ENCODE data around the gene XRN1. TPM values are rescaled to one million over a fixed set of nuclear protein-coding genes. Genes with fewer than 3 reads are reported as not detected.
A peak's percentile ranks its signal among the peaks of the same experiment; 100 is the strongest.

Gene XRN1
- total RNA-seq, 1 donor: 57.5 TPM

DNA sequence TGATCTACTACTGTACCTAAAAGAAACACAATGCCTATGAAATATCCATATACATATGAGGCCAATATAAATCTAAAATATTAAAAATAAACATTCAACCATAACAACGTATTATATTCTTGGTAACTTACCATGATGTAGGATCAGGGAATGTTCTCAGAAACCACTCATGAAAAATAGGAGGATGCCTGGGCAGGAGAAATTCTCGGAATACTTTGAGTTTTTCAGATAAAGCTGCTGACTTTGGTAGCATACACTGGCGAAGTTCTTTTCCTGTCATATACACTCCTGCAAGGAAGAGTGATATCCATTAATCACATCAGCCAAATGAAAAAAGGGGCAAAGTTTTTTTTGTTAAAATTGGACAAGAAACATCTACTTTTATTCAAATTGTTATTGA, 11.3 kb upstream of the XRN1 start:
- Histone ChIP-seq H3K27me3 (ENCODE audit: insufficient read depth, low read length) (no peaks in the 10 kb centered on the region), H3K4me1 (ENCODE audit: insufficient read depth, low read length) (no peaks in the 10 kb centered on the region), H4K20me1 (ENCODE audit: insufficient read depth, low read length) (no peaks in the 10 kb centered on the region), H3K36me3 (ENCODE audit: insufficient read depth, low read length) (peaks cover 15% of the 10 kb centered on the region), H3K27ac (ENCODE audit: low read depth, low read length) (no peak overlapping the region), H3K4me3 (ENCODE audit: insufficient read depth, low read length) (no peak overlapping the region), H3K79me2 (ENCODE audit: insufficient read depth, low read length) (no peaks in the 10 kb centered on the region), H3K4me2 (ENCODE audit: insufficient read depth, low read length) (no peak overlapping the region), H2AFZ (ENCODE audit: low read length) (no peak overlapping the region), H3K9me3 (ENCODE audit: low read depth, low read length) (no peaks in the 10 kb centered on the region)
- TF ChIP-seq, protein P1, sequence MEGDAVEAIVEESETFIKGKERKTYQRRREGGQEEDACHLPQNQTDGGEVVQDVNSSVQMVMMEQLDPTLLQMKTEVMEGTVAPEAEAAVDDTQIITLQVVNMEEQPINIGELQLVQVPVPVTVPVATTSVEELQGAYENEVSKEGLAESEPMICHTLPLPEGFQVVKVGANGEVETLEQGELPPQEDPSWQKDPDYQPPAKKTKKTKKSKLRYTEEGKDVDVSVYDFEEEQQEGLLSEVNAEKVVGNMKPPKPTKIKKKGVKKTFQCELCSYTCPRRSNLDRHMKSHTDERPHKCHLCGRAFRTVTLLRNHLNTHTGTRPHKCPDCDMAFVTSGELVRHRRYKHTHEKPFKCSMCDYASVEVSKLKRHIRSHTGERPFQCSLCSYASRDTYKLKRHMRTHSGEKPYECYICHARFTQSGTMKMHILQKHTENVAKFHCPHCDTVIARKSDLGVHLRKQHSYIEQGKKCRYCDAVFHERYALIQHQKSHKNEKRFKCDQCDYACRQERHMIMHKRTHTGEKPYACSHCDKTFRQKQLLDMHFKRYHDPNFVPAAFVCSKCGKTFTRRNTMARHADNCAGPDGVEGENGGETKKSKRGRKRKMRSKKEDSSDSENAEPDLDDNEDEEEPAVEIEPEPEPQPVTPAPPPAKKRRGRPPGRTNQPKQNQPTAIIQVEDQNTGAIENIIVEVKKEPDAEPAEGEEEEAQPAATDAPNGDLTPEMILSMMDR (IDR thresholded peaks at IDR 0.05; ENCODE audit: extremely low read depth, low read depth, low read length): no peak
- no peak for DNase-seq (ENCODE audit: insufficient read length, low spot score, missing footprints)

DNA sequence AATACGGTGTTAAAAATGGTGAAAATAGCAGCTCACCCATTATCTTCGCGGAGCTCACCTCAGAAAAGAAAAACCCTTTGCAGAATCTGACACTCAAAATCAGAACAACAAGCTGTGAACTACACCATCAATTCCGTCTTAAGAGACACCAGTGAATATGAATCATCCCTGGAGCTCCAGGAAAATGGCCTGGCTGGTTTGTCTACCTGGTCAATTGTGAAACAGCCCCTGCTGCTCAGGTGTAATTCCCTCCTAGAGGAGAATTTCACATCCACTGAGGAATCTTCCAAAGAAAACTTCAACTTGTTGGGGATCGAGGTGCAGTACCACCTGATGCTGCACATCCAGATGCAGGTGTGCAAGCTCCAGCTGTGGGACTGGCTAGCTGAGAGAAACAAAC, 3.0 kb upstream of the XRN1 start:
- TF ChIP-seq, protein P1 (IDR thresholded peaks at IDR 0.05; ENCODE audit: extremely low read depth, low read depth, low read length): no peak
- Histone ChIP-seq H3K36me3 (ENCODE audit: insufficient read depth, low read length) (peaks cover 24% of the 10 kb centered on the region), H3K4me2 (ENCODE audit: insufficient read depth, low read length) (no peak overlapping the region), H2AFZ (ENCODE audit: low read length) (no peak overlapping the region), H3K4me1 (ENCODE audit: insufficient read depth, low read length) (peaks cover 7% of the 10 kb centered on the region), H3K27ac (ENCODE audit: low read depth, low read length) (no peak overlapping the region), H4K20me1 (ENCODE audit: insufficient read depth, low read length) (peaks cover under 1% of the 10 kb centered on the region), H3K4me3 (ENCODE audit: insufficient read depth, low read length) (no peak overlapping the region), H3K9me3 (ENCODE audit: low read depth, low read length) (no peaks in the 10 kb centered on the region), H3K79me2 (ENCODE audit: insufficient read depth, low read length) (peaks cover 19% of the 10 kb centered on the region), H3K27me3 (ENCODE audit: insufficient read depth, low read length) (no peaks in the 10 kb centered on the region)
- DNase-seq (ENCODE audit: insufficient read length, low spot score, missing footprints): no peak

DNA sequence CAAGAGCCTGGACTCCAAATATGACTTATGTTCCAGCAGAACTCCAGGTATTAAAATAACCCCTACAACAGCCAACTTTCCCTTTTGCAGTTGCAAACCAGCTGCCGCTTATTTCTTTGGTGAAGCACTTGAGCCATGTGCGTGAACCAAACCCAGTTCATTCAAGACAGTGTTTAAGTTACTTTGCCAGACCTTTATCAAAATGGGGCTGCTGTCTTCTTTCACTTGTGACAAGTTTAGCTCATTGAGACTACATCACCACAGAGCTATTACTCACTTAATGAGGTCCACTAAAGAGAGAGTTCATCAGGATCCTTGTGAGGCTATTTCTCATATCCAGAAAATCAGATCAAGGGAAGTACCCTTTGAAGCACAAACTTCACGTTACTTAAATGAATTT, 2.4 kb upstream of the XRN1 start:
- H3K9me3 ChIP-seq (ENCODE audit: low read depth, low read length): no peaks in the 10 kb centered on the region
- no peak overlapping the region for H3K4me3 ChIP-seq (ENCODE audit: insufficient read depth, low read length)
- H3K27me3 ChIP-seq (ENCODE audit: insufficient read depth, low read length): no peaks in the 10 kb centered on the region
- TF ChIP-seq, protein P1 (IDR thresholded peaks at IDR 0.05; ENCODE audit: extremely low read depth, low read depth, low read length): no peak
- peaks cover 24% of the 10 kb centered on the region for H3K36me3 ChIP-seq (ENCODE audit: insufficient read depth, low read length)
- peaks cover 5% of the 10 kb centered on the region for H4K20me1 ChIP-seq (ENCODE audit: insufficient read depth, low read length)
- no peak overlapping the region for H2AFZ ChIP-seq (ENCODE audit: low read length)
- H3K4me2 ChIP-seq (ENCODE audit: insufficient read depth, low read length): no peak overlapping the region
- H3K27ac ChIP-seq (ENCODE audit: low read depth, low read length): no peak overlapping the region
- H3K79me2 ChIP-seq (ENCODE audit: insufficient read depth, low read length): peaks cover 26% of the 10 kb centered on the region
- no peak for DNase-seq (ENCODE audit: insufficient read length, low spot score, missing footprints)
- H3K4me1 ChIP-seq (ENCODE audit: insufficient read depth, low read length): peaks cover 13% of the 10 kb centered on the region

DNA sequence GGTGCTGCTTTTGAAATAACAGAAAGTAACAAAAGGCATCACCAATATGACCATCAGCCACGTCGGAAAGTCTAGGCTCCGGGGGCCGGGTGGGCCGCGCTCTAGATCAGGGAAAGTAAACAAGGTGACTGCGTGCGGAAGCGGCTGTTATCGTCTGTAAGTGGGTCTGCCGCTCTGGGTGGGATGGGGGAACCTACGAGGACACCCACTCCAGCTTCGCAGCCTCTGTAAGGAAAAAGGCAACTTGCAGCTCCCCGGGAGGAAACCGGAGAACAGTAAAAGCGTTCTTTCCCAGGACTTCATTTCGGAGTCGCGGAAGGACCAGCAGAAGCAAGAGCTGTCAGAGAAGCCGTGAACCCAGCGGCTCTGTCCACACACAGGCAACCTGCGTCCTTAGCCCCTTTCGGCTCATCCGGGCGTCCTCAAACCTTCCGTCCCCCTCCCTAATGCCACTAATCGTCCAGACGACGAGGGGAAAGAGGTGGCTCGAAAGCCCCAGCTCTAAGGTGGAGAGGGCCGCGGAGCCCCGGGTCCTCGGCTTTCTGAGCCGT, 461 bp downstream of the XRN1 start:
- peaks cover 11% of the 10 kb centered on the region for H4K20me1 ChIP-seq (ENCODE audit: insufficient read depth, low read length)
- H2AFZ ChIP-seq (ENCODE audit: low read length): peak overlapping the region; percentile 93
- peaks cover 13% of the 10 kb centered on the region for H3K4me1 ChIP-seq (ENCODE audit: insufficient read depth, low read length)
- peak; percentile 64 for DNase-seq (ENCODE audit: insufficient read length, low spot score, missing footprints)
- H3K27me3 ChIP-seq (ENCODE audit: insufficient read depth, low read length): no peaks in the 10 kb centered on the region
- peaks cover 8% of the 10 kb centered on the region for H3K36me3 ChIP-seq (ENCODE audit: insufficient read depth, low read length)
- H3K79me2 ChIP-seq (ENCODE audit: insufficient read depth, low read length): peaks cover 53% of the 10 kb centered on the region
- H3K9me3 ChIP-seq (ENCODE audit: low read depth, low read length): no peaks in the 10 kb centered on the region
- peak overlapping the region; percentile 98 for H3K27ac ChIP-seq (ENCODE audit: low read depth, low read length)
- H3K4me3 ChIP-seq (ENCODE audit: insufficient read depth, low read length): peak overlapping the region; percentile 93
- peak overlapping the region; percentile 89 for H3K4me2 ChIP-seq (ENCODE audit: insufficient read depth, low read length)
- TF ChIP-seq, protein P1 (IDR thresholded peaks at IDR 0.05; ENCODE audit: extremely low read depth, low read depth, low read length): no peak

Measured in osteoblast (primary cell).